Hepatocyte (in vitro differentiated cells): Measurements from ENCODE around the gene GGT6. TPM values are rescaled to one million over a fixed set of nuclear protein-coding genes. Genes with fewer than 3 reads are reported as not detected.

Experiments used
- DNase-seq: peaks from one replicate; pipeline ENCODE4 v3.0.0-alpha.2; 2016; ENCODE audit warnings: low spot score
- H2AFZ ChIP-seq: fragments of 200-600 bp; sonication (generic); 2 replicates; pipeline ENCODE4 v1.6.0; 2016; ENCODE audit warnings: antibody characterized with exemption, mild to moderate bottlenecking
- H3K27ac ChIP-seq: fragments of 200-600 bp; sonication (generic); 2 replicates; pipeline ENCODE4 v1.5.1; 2016; ENCODE audit warnings: mild to moderate bottlenecking
- H3K27me3 ChIP-seq: fragments of 200-600 bp; sonication (generic); 2 replicates; pipeline ENCODE4 v1.6.1; 2016
- H3K36me3 ChIP-seq: fragments of 200-600 bp; sonication (generic); replicated peaks from 2 replicates; pipeline ENCODE4 v1.5.1; 2016; ENCODE audit warnings: low read depth; ENCODE audit not compliant: insufficient read depth
- H3K4me1 ChIP-seq: fragments of 200-600 bp; sonication (generic); 2 replicates; pipeline ENCODE4 v1.5.1; 2016; ENCODE audit warnings: mild to moderate bottlenecking, moderate library complexity; ENCODE audit not compliant: insufficient read depth
- H3K4me2 ChIP-seq: fragments of 200-600 bp; sonication (generic); 2 replicates; pipeline ENCODE4 v1.6.0; 2016
- H3K4me3 ChIP-seq: fragments of 200-600 bp; sonication (generic); 2 replicates; pipeline ENCODE4 v1.5.1; 2016; ENCODE audit warnings: mild to moderate bottlenecking
- H3K79me2 ChIP-seq: fragments of 200-600 bp; sonication (generic); 2 replicates; pipeline ENCODE4 v1.6.0; 2017; ENCODE audit warnings: mild to moderate bottlenecking
- H3K9me2 ChIP-seq: fragments of 200-600 bp; sonication (generic); replicated peaks from 2 replicates; pipeline ENCODE4 v1.6.0; 2017; ENCODE audit warnings: mild to moderate bottlenecking; ENCODE audit not compliant: insufficient read depth
- H3K9me3 ChIP-seq: fragments of 200-600 bp; sonication (generic); 2 replicates; pipeline ENCODE4 v1.5.1; 2016; ENCODE audit warnings: low read depth, mild to moderate bottlenecking
- H4K20me1 ChIP-seq: fragments of 200-600 bp; sonication (generic); 2 replicates; pipeline ENCODE4 v1.6.0; 2016; ENCODE audit warnings: mild to moderate bottlenecking; ENCODE audit not compliant: insufficient read depth, poor library complexity, severe bottlenecking
- CTCF ChIP-seq: fragments of 200-600 bp; sonication (generic); IDR thresholded peaks from 2 replicates; pipeline ENCODE4 v1.5.1; 2016; ENCODE audit warnings: antibody characterized with exemption, mild to moderate bottlenecking; ENCODE audit not compliant: poor library complexity
- EZH2 ChIP-seq: fragments of 200-600 bp; sonication (generic); IDR thresholded peaks from 2 replicates; pipeline ENCODE4 v1.6.1; 2016; ENCODE audit warnings: antibody characterized with exemption, mild to moderate bottlenecking, borderline replicate concordance
- EZH2phosphoT487 ChIP-seq: fragments of 200-600 bp; sonication (generic); IDR thresholded peaks from one replicate; pipeline ENCODE4 v1.6.1; 2018; ENCODE audit warnings: antibody characterized with exemption, mild to moderate bottlenecking, low read depth, moderate library complexity; ENCODE audit not compliant: unreplicated experiment, severe bottlenecking
- WGBS: methylation state at CpG from one replicate; pipeline ENCODE4 v1.1.6; 2016; ENCODE audit warnings: low lambda C conversion rate; ENCODE audit errors: missing lambda C conversion rate; 5-methylcytosine and 5-hydroxymethylcytosine counted together
- polyA plus RNA-seq: library from polyadenylated mRNA; unstranded; fragments of >200 nt; fragmentation: Nextera tagmentation; extraction: Ambion mirVana; gene quantifications from 2 replicates; pipeline ENCODE4 v1.2.1, GENCODE V29; 2016
- total RNA-seq: library from RNA; depleted of rRNA; stranded (reverse); fragments of >200 nt; gene quantifications from 2 replicates; pipeline ENCODE4 v1.2.3, GENCODE V29; 2014

The GGT6 gene
- total and polyA plus RNA-seq, 2 experiments from 2014 or later = not detected

GRCh38 chr17:4535667-4536258, 24.6 kb downstream of the GGT6 start:
- Histone ChIP-seq H3K4me2 (peak overlapping the region; percentile 53), H4K20me1 (no peaks in the 10 kb centered on the region), H2AFZ (no peak overlapping the region), H3K9me2 (no peaks in the 10 kb centered on the region), H3K79me2 (no peaks in the 10 kb centered on the region), H3K27me3 (no peaks in the 10 kb centered on the region), H3K36me3 (no peaks in the 10 kb centered on the region), H3K4me3 (no peak overlapping the region), H3K4me1 (peaks cover 10% of the 10 kb centered on the region), H3K27ac (no peak overlapping the region), H3K9me3 (no peaks in the 10 kb centered on the region)
- TF ChIP-seq EZH2phosphoT487 (no peak), EZH2 (no peak), CTCF (no peak)
- no peak for DNase-seq
- 81% methylated on average over 12 of the region's 19 CpGs for WGBS

GRCh38 chr17:4534928-4535666, 25.3 kb downstream of the GGT6 start:
- WGBS = 92% methylated on average over 23 of the region's 27 CpGs
- TF ChIP-seq CTCF (no peak), EZH2 (no peak), EZH2phosphoT487 (no peak)
- Histone ChIP-seq H3K79me2 (no peaks in the 10 kb centered on the region), H3K9me2 (no peaks in the 10 kb centered on the region), H2AFZ (no peak overlapping the region), H3K4me3 (no peak overlapping the region), H3K4me1 (peaks cover 10% of the 10 kb centered on the region), H3K36me3 (no peaks in the 10 kb centered on the region), H3K9me3 (no peaks in the 10 kb centered on the region), H3K4me2 (no peak overlapping the region), H4K20me1 (no peaks in the 10 kb centered on the region), H3K27ac (no peak overlapping the region), H3K27me3 (no peaks in the 10 kb centered on the region)
- DNase-seq = no peak

- no peaks in the 10 kb centered on the region for H3K9me2 ChIP-seq
- WGBS = 83% methylated on average over 17 of the region's 17 CpGs
- peaks cover 10% of the 10 kb centered on the region for H3K4me1 ChIP-seq
- no peaks in the 10 kb centered on the region for H3K9me3 ChIP-seq
- no peak overlapping the region for H2AFZ ChIP-seq
- TF ChIP-seq EZH2 = no peak
- TF ChIP-seq CTCF = no peak
- no peak for TF ChIP-seq EZH2phosphoT487
- no peak overlapping the region for H3K27ac ChIP-seq
- H3K36me3 ChIP-seq = no peaks in the 10 kb centered on the region
- no peak for DNase-seq
- H3K27me3 ChIP-seq = no peaks in the 10 kb centered on the region
- H4K20me1 ChIP-seq = no peaks in the 10 kb centered on the region
- H3K79me2 ChIP-seq = no peaks in the 10 kb centered on the region
- no peak overlapping the region for H3K4me3 ChIP-seq
- H3K4me2 ChIP-seq = no peak overlapping the region
These were observed 25.9 kb downstream of the GGT6 start for GRCh38 chr17:4534515-4534914.
